HG03066 (cell line): Measurements from ENCODE around the gene PPCS.
A peak's percentile ranks its signal among the peaks of the same experiment; 100 is the strongest.
"Not testable (repeated sequence)": the region's sequence is repeated elsewhere in the genome, so short reads cannot be mapped to it uniquely, and the experiment has no call there.

Source experiments
- ATAC-seq: cut with Tn5 transposase; IDR thresholded peaks from one replicate; pipeline ENCODE4 v1.9.1; 2021; ENCODE audit warnings: low read depth; ENCODE audit not compliant: unreplicated experiment

PPCS gene

GRCh38 chr1:42450061-42450460 is 6.3 kb upstream of the PPCS start:
- ATAC-seq: no peak

GRCh38 chr1:42453386-42453785 is 3.0 kb upstream of the PPCS start:
- ATAC-seq: no peak

GRCh38 chr1:42454403-42454802 is 1.9 kb upstream of the PPCS start:
- no peak for ATAC-seq

- peak; percentile 60 for ATAC-seq
Measured at GRCh38 chr1:42456754-42457089, 379 bp downstream of the PPCS start.

GRCh38 chr1:42461196-42461595 is 4.9 kb downstream of the PPCS start:
- ATAC-seq: no peak

GRCh38 chr1:42462828-42463763 is 6.8 kb downstream of the PPCS start, which contains the start of gene CCDC30:
Gene CCDC30, plus strand, starts transcription at chr1:42463286. Its CDS starts 17,266 bp downstream, at chr1:42480552.
- peak; percentile 100 for ATAC-seq

- ATAC-seq: no peak
Measured at GRCh38 chr1:42463921-42464320, 7.6 kb downstream of the PPCS start.

GRCh38 chr1:42466030-42466429 is 9.7 kb downstream of the PPCS start:
- ATAC-seq: no peak

GRCh38 chr1:42469727-42470126 is 13.4 kb downstream of the PPCS start:
- no peak for ATAC-seq

- no peak for ATAC-seq
Measured at GRCh38 chr1:42476605-42477004, 20.3 kb downstream of the PPCS start.

GRCh38 chr1:42477354-42477753 is 21.0 kb downstream of the PPCS start:
- not testable (repeated sequence) for ATAC-seq

- ATAC-seq: no peak
Measured at GRCh38 chr1:42477775-42478174, 21.4 kb downstream of the PPCS start.

GRCh38 chr1:42479621-42480020 is 23.3 kb downstream of the PPCS start:
- ATAC-seq: no peak

GRCh38 chr1:42480921-42481320 is 24.6 kb downstream of the PPCS start:
- no peak for ATAC-seq

- no peak for ATAC-seq
Measured at GRCh38 chr1:42482635-42483153, 26.4 kb downstream of the PPCS start.

- no peak for ATAC-seq
Measured at GRCh38 chr1:42484382-42484781, 28.0 kb downstream of the PPCS start.

- ATAC-seq: no peak
Measured at GRCh38 chr1:42490237-42490636, 33.9 kb downstream of the PPCS start.

GRCh38 chr1:42502031-42502430 is 45.7 kb downstream of the PPCS start:
- not testable (repeated sequence) for ATAC-seq

- no peak for ATAC-seq
Measured at GRCh38 chr1:42504535-42505128, 48.3 kb downstream of the PPCS start.

- ATAC-seq: no peak
Measured at GRCh38 chr1:42506576-42506975, 50.2 kb downstream of the PPCS start.
